Ovary (tissue), 9 donors: ENCODE measurements around the gene NUB1. TPM values are rescaled to one million over a fixed set of nuclear protein-coding genes. Genes with fewer than 3 reads are reported as not detected.

ENCODE experiments used
- DNase-seq, 5 donors: peaks; one replicate each; pipeline ENCODE4 v3.0.0-alpha.2; 2019 to 2020
- H3K27ac ChIP-seq, 2 donors: fragments of 200-600 bp; one replicate each; pipeline versions ENCODE4 v1.5.1 to v1.8.0; 2019 to 2022
- H3K27me3 ChIP-seq: fragments of 200-600 bp; one replicate; pipeline ENCODE4 v1.8.0; 2022
- H3K36me3 ChIP-seq: fragments of 200-600 bp; sonication (generic); one replicate; pipeline ENCODE4 v1.5.1; 2019
- H3K4me1 ChIP-seq: one replicate; pipeline ENCODE4 v1.8.1; 2013; ENCODE audit warnings: mild to moderate bottlenecking, moderate library complexity; ENCODE audit not compliant: insufficient read depth
- H3K4me3 ChIP-seq: fragments of 200-600 bp; sonication (generic); one replicate; pipeline ENCODE4 v1.5.1; 2017
- H3K9me3 ChIP-seq, 2 donors: fragments of 200-600 bp in 1 of 2; sonication (generic) in 1 of 2; one replicate each; pipeline versions ENCODE4 v1.5.1 to v1.8.1; 2013 to 2019; ENCODE audit warnings: mild to moderate bottlenecking in 1 of 2, moderate library complexity in 1 of 2
- CTCF ChIP-seq, 3 donors: fragments of 450-650 bp in 2 of 3; fragments of 200-600 bp in 1 of 3; IDR thresholded peaks; one replicate each; pipeline versions ENCODE4 v1.5.1 to v1.8.0; 2016 to 2022; ENCODE audit warnings: antibody characterized with exemption in 3 of 3, mild to moderate bottlenecking in 1 of 3
- EP300 ChIP-seq: sonication (generic); formaldehyde crosslinking; IDR thresholded peaks from one replicate; pipeline ENCODE4 v1.6.1; 2017; ENCODE audit warnings: antibody characterized with exemption
- POLR2A ChIP-seq: fragments of 450-650 bp; IDR thresholded peaks from one replicate; pipeline ENCODE4 v1.6.1; 2017; ENCODE audit warnings: antibody characterized with exemption, mild to moderate bottlenecking, moderate library complexity
- WGBS, 3 donors: extraction: QIAGEN DNeasy Blood & Tissue Kit in 1 of 3; methylation state at CpG; one replicate each; pipeline versions ENCODE4 v1.1.5 to v1.1.7; 2013 to 2017; 5-methylcytosine and 5-hydroxymethylcytosine counted together
- intact Hi-C, 4 donors: fragments of 100-400 bp; cut with DNase I; formaldehyde crosslinking; loops; one replicate each; pipeline versions ENCODE4 v1.11.0 to v1.15.1; 2022 to 2023
- polyA plus RNA-seq, 2 donors: library from polyadenylated mRNA; stranded (reverse); fragments of 200-250 nt in 1 of 2; fragments of 350-450 nt in 1 of 2; fragmentation: Illumina TruSeq in 1 of 2; extraction: RNeasy Lipid Tissue Mini Kit (QIAGEN cat#74804) in 1 of 2; gene quantifications; one replicate each; pipeline ENCODE4 v1.2.3, GENCODE V29; 2013 to 2014
- total RNA-seq, 7 donors: library from RNA; depleted of rRNA in 2 of 7; stranded (reverse); fragments of >200 nt in 2 of 7; fragmentation: NEBNext Ultra II Directional in 3 of 7; extraction: Animal tissue kit (Norgen Biotek cat#: 25700) in 3 of 7; gene quantifications; one replicate each; pipeline versions ENCODE4 v1.1.0 to v1.2.4, GENCODE V29; 2016 to 2023
- donor health status: DM: no; HTN: no; CAD: no; lungs with moderate emphysema.
- donor health status: DM: no; HTN: no; CAD: no.
- donor health status: Bipolar disorder and iron deficiency.
- donor health status: DM: yes; HTN: yes; CAD: no.
- donor health status: DM: no; HTN: no; CAD: no.
- donor health status: DM: yes; HTN: yes; CAD: no.

Gene NUB1
- total and polyA plus RNA-seq, 9 donors = 33.8 to 162 (median 45.6) TPM

- TF ChIP-seq CTCF (IDR thresholded peaks at IDR 0.05) (no peak), EP300 (no peak), POLR2A (no peak)
- H3K4me1 ChIP-seq = peaks cover 5% of the 10 kb centered on the region
- H3K36me3 ChIP-seq = no peaks in the 10 kb centered on the region
- no peaks in the 10 kb centered on the region for H3K9me3 ChIP-seq
- H3K27me3 ChIP-seq = no peaks in the 10 kb centered on the region
- no peak overlapping the region for H3K4me3 ChIP-seq
- intact Hi-C loops = no loop called here
- DNase-seq = peak in 2 of 5 donors; percentile 12 to 51
- peak overlapping the region; percentile 57 to 82 for H3K27ac ChIP-seq
- 66 to 76% (median 70%) methylated on average over 10 of the region's 10 CpGs for WGBS, 3 donors
Measured at GRCh38 chr7:151427705-151428377, 86.2 kb downstream of the NUB1 start.

Other genes with a start within 250 kb of the NUB1 start
- not detected for gene GBX1, start 174.1 kb upstream of the NUB1 start, total RNA-seq
- not detected for gene GBX1, start 174.1 kb upstream of the NUB1 start, polyA plus RNA-seq
- not detected for gene ASB10, start 154.6 kb upstream of the NUB1 start, total RNA-seq
- not detected for gene ASB10, start 154.6 kb upstream of the NUB1 start, polyA plus RNA-seq
- 1 to 10 TPM in 3 of 7 donors, not detected in 4; 1.0 to 1.3 (median 1.1) TPM for gene H2BK1, start 131.3 kb upstream of the NUB1 start, total RNA-seq
- gene H2BK1, start 131.3 kb upstream of the NUB1 start, polyA plus RNA-seq = under 1 TPM in 1 of 2 donors, not detected in 1; 0.36 TPM
- gene ABCF2, start 114.6 kb upstream of the NUB1 start, total RNA-seq = 10 to 100 TPM; 20.5 to 40.3 (median 31.0) TPM
- 10 to 100 TPM; 13.6 to 19.9 TPM for gene ABCF2, start 114.6 kb upstream of the NUB1 start, polyA plus RNA-seq
- 10 to 100 TPM; 19.3 to 36.2 (median 28.5) TPM for gene CHPF2, start 109.3 kb upstream of the NUB1 start, total RNA-seq
- gene CHPF2, start 109.3 kb upstream of the NUB1 start, polyA plus RNA-seq = 10 to 100 TPM in 1 of 2 donors, 1 to 10 TPM in 1; 8.4 to 18.8 TPM
- 100 to 1,000 TPM in 4 of 7 donors, 10 to 100 TPM in 3; 30.2 to 203 (median 101) TPM for gene SMARCD3, start 93.1 kb upstream of the NUB1 start, total RNA-seq
- 10 to 100 TPM; 43.5 to 56.1 TPM for gene SMARCD3, start 93.1 kb upstream of the NUB1 start, polyA plus RNA-seq
- gene WDR86, start 68.2 kb downstream of the NUB1 start, total RNA-seq = 10 to 100 TPM in 5 of 7 donors, 1 to 10 TPM in 2; 1.2 to 43.4 (median 19.4) TPM
- gene WDR86, start 68.2 kb downstream of the NUB1 start, polyA plus RNA-seq = 1 to 10 TPM in 1 of 2 donors, under 1 TPM in 1; 0.77 to 3.1 TPM
- gene CRYGN, start 98.3 kb downstream of the NUB1 start, total RNA-seq = 1 to 10 TPM in 2 of 7 donors, under 1 TPM in 3, not detected in 2; 0.43 to 2.3 (median 0.95) TPM
- under 1 TPM; 0.24 to 0.53 TPM for gene CRYGN, start 98.3 kb downstream of the NUB1 start, polyA plus RNA-seq
- 100 to 1,000 TPM in 1 of 7 donors, 10 to 100 TPM in 6; 85.1 to 106 (median 91.8) TPM for gene RHEB, start 178.1 kb downstream of the NUB1 start, total RNA-seq
- 100 to 1,000 TPM in 1 of 2 donors, 10 to 100 TPM in 1; 77.6 to 167 TPM for gene RHEB, start 178.1 kb downstream of the NUB1 start, polyA plus RNA-seq